ENCODE measurements around the gene PTER.

PTER gene

GRCh38 chr10:16520900-16521299 lies 84.1 kb downstream of the PTER start:
- no peak overlapping the region for H2BK120ac ChIP-seq (ENCODE audit: low read depth, low read length)
- no peak overlapping the region for H3K9ac ChIP-seq (ENCODE audit: low read depth, low read length, poor library complexity)
- no peak overlapping the region for H2BK5ac ChIP-seq (ENCODE audit: low read length)
- peaks cover 0 to 13% of the 10 kb centered on the region in 2 donors for H3K4me1 ChIP-seq (ENCODE audit: control insufficient read depth in 2 of 2, insufficient read depth in 1 of 2, low read depth in 1 of 2, low read length in 2 of 2)
- no peak overlapping the region for H2BK15ac ChIP-seq (ENCODE audit: low read length)
- no peak overlapping the region for H4K91ac ChIP-seq (ENCODE audit: low read depth, low read length, poor library complexity)
- H2BK12ac ChIP-seq (ENCODE audit: low read length), result no peak overlapping the region
- H2AK5ac ChIP-seq (ENCODE audit: low read depth, low read length), result no peak overlapping the region
- no peak for DNase-seq (ENCODE audit: low spot score)
- peak overlapping the region; percentile 81 for H3K18ac ChIP-seq (ENCODE audit: low read length)
- H3K4me2 ChIP-seq (ENCODE audit: insufficient read depth, low read length, poor library complexity, severe bottlenecking), result peak overlapping the region; percentile 86
- no peak overlapping the region for H3K14ac ChIP-seq (ENCODE audit: low read length)
- peak overlapping the region; percentile 14 to 76 for H3K4me3 ChIP-seq (ENCODE audit: low read length in 2 of 2)
- no CpG with 5 or more reads among the region's 39 CpGs for WGBS, 2 donors (ENCODE audit: extremely low coverage in 2 of 2, insufficient read length in 2 of 2, insufficient replicate concordance in 1 of 2)
- H3K23ac ChIP-seq (ENCODE audit: low read depth, low read length, poor library complexity), result no peak overlapping the region
- H3K4ac ChIP-seq (ENCODE audit: low read length), result no peak overlapping the region
- no peaks in the 10 kb centered on the region for H3K79me1 ChIP-seq (ENCODE audit: low read depth, low read length)
- peaks cover 14 to 93% (median 37%) of the 10 kb centered on the region in 3 experiments for H3K27me3 ChIP-seq (ENCODE audit: control insufficient read depth in 3 of 3, insufficient read depth in 3 of 3, low read depth in 1 of 3, low read length in 3 of 3)
- H3K9me3 ChIP-seq (replicated peaks in 1 of 2; ENCODE audit: control insufficient read depth in 2 of 2, insufficient read depth in 1 of 2, low read depth in 1 of 2, low read length in 2 of 2), result no peaks in the 10 kb centered on the region
- H3K36me3 ChIP-seq (replicated peaks in 1 of 2; ENCODE audit: control insufficient read depth in 2 of 2, insufficient read depth in 2 of 2, low read length in 2 of 2), result no peaks in the 10 kb centered on the region
- H4K8ac ChIP-seq (ENCODE audit: low read depth, low read length), result no peak overlapping the region
- H3K27ac ChIP-seq (replicated peaks; ENCODE audit: low read length), result no peak overlapping the region
- peak overlapping the region; percentile 88 for H2AFZ ChIP-seq (ENCODE audit: low read length)

GRCh38 chr10:16521311-16522016 lies 84.7 kb downstream of the PTER start, which contains the start of gene C1QL3:
Gene C1QL3, minus strand, starts transcription at chr10:16521879. Its CDS starts 814 bp downstream, at chr10:16521065.
- no peak within 1 kb of the TSS for H2BK120ac ChIP-seq (ENCODE audit: low read depth, low read length)
- no peak within 1 kb of the TSS for H2BK15ac ChIP-seq (ENCODE audit: low read length)
- H3K14ac ChIP-seq (ENCODE audit: low read length), result no peak within 1 kb of the TSS
- H3K4me1 ChIP-seq (ENCODE audit: control insufficient read depth in 2 of 2, insufficient read depth in 1 of 2, low read depth in 1 of 2, low read length in 2 of 2), result peaks cover 0 to 13% of the 10 kb centered on the region in 2 donors
- H2AFZ ChIP-seq (ENCODE audit: low read length), result peak within 1 kb of the TSS; percentile 88
- no peak within 1 kb of the TSS for H2BK5ac ChIP-seq (ENCODE audit: low read length)
- H2BK12ac ChIP-seq (ENCODE audit: low read length), result no peak within 1 kb of the TSS
- H3K4me2 ChIP-seq (ENCODE audit: insufficient read depth, low read length, poor library complexity, severe bottlenecking), result peak within 1 kb of the TSS; percentile 86
- no CpG with 5 or more reads among the region's 68 CpGs for WGBS, 2 donors (ENCODE audit: extremely low coverage in 2 of 2, insufficient read length in 2 of 2, insufficient replicate concordance in 1 of 2)
- no peaks in the 10 kb centered on the region for H3K9me3 ChIP-seq (replicated peaks in 1 of 2; ENCODE audit: control insufficient read depth in 2 of 2, insufficient read depth in 1 of 2, low read depth in 1 of 2, low read length in 2 of 2)
- peak within 1 kb of the TSS; percentile 24 to 76 for H3K4me3 ChIP-seq (ENCODE audit: low read length in 2 of 2)
- no peak within 1 kb of the TSS for H4K8ac ChIP-seq (ENCODE audit: low read depth, low read length)
- peak within 1 kb of the TSS; percentile 81 for H3K18ac ChIP-seq (ENCODE audit: low read length)
- H3K36me3 ChIP-seq (replicated peaks in 1 of 2; ENCODE audit: control insufficient read depth in 2 of 2, insufficient read depth in 2 of 2, low read length in 2 of 2), result no peaks in the 10 kb centered on the region
- H3K27me3 ChIP-seq (ENCODE audit: control insufficient read depth in 3 of 3, insufficient read depth in 3 of 3, low read depth in 1 of 3, low read length in 3 of 3), result peaks cover 14 to 96% (median 37%) of the 10 kb centered on the region in 3 experiments
- H3K9ac ChIP-seq (ENCODE audit: low read depth, low read length, poor library complexity), result no peak within 1 kb of the TSS
- no peaks in the 10 kb centered on the region for H3K79me1 ChIP-seq (ENCODE audit: low read depth, low read length)
- H3K23ac ChIP-seq (ENCODE audit: low read depth, low read length, poor library complexity), result no peak within 1 kb of the TSS
- no peak within 1 kb of the TSS for H2AK5ac ChIP-seq (ENCODE audit: low read depth, low read length)
- DNase-seq (ENCODE audit: low spot score), result no peak
- H3K27ac ChIP-seq (replicated peaks; ENCODE audit: low read length), result no peak within 1 kb of the TSS
- H4K91ac ChIP-seq (ENCODE audit: low read depth, low read length, poor library complexity), result no peak within 1 kb of the TSS
- no peak within 1 kb of the TSS for H3K4ac ChIP-seq (ENCODE audit: low read length)

- Histone ChIP-seq H2AFZ (ENCODE audit: low read length) (no peak overlapping the region), H3K9ac (ENCODE audit: low read depth, low read length, poor library complexity) (no peak overlapping the region), H2AK5ac (ENCODE audit: low read depth, low read length) (no peak overlapping the region), H2BK12ac (ENCODE audit: low read length) (no peak overlapping the region), H2BK120ac (ENCODE audit: low read depth, low read length) (no peak overlapping the region), H3K4me1 (ENCODE audit: control insufficient read depth in 2 of 2, insufficient read depth in 1 of 2, low read depth in 1 of 2, low read length in 2 of 2) (peaks cover 0 to 7% of the 10 kb centered on the region in 2 donors), H3K18ac (ENCODE audit: low read length) (no peak overlapping the region), H4K91ac (ENCODE audit: low read depth, low read length, poor library complexity) (no peak overlapping the region), H3K23ac (ENCODE audit: low read depth, low read length, poor library complexity) (no peak overlapping the region), H3K4me2 (ENCODE audit: insufficient read depth, low read length, poor library complexity, severe bottlenecking) (no peak overlapping the region), H3K14ac (ENCODE audit: low read length) (no peak overlapping the region), H3K27me3 (ENCODE audit: control insufficient read depth in 3 of 3, insufficient read depth in 3 of 3, low read depth in 1 of 3, low read length in 3 of 3) (peaks cover 0 to 77% (median 3%) of the 10 kb centered on the region in 3 experiments), H3K4ac (ENCODE audit: low read length) (no peak overlapping the region), H3K4me3 (ENCODE audit: low read length in 2 of 2) (no peak overlapping the region), H2BK5ac (ENCODE audit: low read length) (no peak overlapping the region), H2BK15ac (ENCODE audit: low read length) (no peak overlapping the region), H3K79me1 (ENCODE audit: low read depth, low read length) (no peaks in the 10 kb centered on the region), H3K36me3 (replicated peaks in 1 of 2; ENCODE audit: control insufficient read depth in 2 of 2, insufficient read depth in 2 of 2, low read length in 2 of 2) (no peaks in the 10 kb centered on the region), H3K27ac (replicated peaks; ENCODE audit: low read length) (no peak overlapping the region), H4K8ac (ENCODE audit: low read depth, low read length) (no peak overlapping the region), H3K9me3 (replicated peaks in 1 of 2; ENCODE audit: control insufficient read depth in 2 of 2, insufficient read depth in 1 of 2, low read depth in 1 of 2, low read length in 2 of 2) (no peaks in the 10 kb centered on the region)
- DNase-seq (ENCODE audit: low spot score), result no peak
- WGBS, 2 donors (ENCODE audit: extremely low coverage in 2 of 2, insufficient read length in 2 of 2, insufficient replicate concordance in 1 of 2), result no CpG with 5 or more reads among the region's 4 CpGs
These were observed 90.6 kb downstream of the PTER start for GRCh38 chr10:16527452-16527851.

- DNase-seq (ENCODE audit: low spot score), result no peak
- H2BK12ac ChIP-seq (ENCODE audit: low read length), result no peak overlapping the region
- no peak overlapping the region for H3K4me2 ChIP-seq (ENCODE audit: insufficient read depth, low read length, poor library complexity, severe bottlenecking)
- no peak overlapping the region for H3K4me3 ChIP-seq (ENCODE audit: low read length in 2 of 2)
- no peak overlapping the region for H3K18ac ChIP-seq (ENCODE audit: low read length)
- H3K4ac ChIP-seq (ENCODE audit: low read length), result no peak overlapping the region
- no peak overlapping the region for H3K23ac ChIP-seq (ENCODE audit: low read depth, low read length, poor library complexity)
- no peaks in the 10 kb centered on the region for H3K36me3 ChIP-seq (replicated peaks in 1 of 2; ENCODE audit: control insufficient read depth in 2 of 2, insufficient read depth in 2 of 2, low read length in 2 of 2)
- no peak overlapping the region for H2AFZ ChIP-seq (ENCODE audit: low read length)
- no peak overlapping the region for H2AK5ac ChIP-seq (ENCODE audit: low read depth, low read length)
- H3K9me3 ChIP-seq (replicated peaks in 1 of 2; ENCODE audit: control insufficient read depth in 2 of 2, insufficient read depth in 1 of 2, low read depth in 1 of 2, low read length in 2 of 2), result no peaks in the 10 kb centered on the region
- H3K9ac ChIP-seq (ENCODE audit: low read depth, low read length, poor library complexity), result no peak overlapping the region
- H4K8ac ChIP-seq (ENCODE audit: low read depth, low read length), result no peak overlapping the region
- H2BK120ac ChIP-seq (ENCODE audit: low read depth, low read length), result no peak overlapping the region
- no peaks in the 10 kb centered on the region for H3K79me1 ChIP-seq (ENCODE audit: low read depth, low read length)
- no peak overlapping the region for H3K14ac ChIP-seq (ENCODE audit: low read length)
- WGBS, 2 donors (ENCODE audit: extremely low coverage in 2 of 2, insufficient read length in 2 of 2, insufficient replicate concordance in 1 of 2), result no CpG with 5 or more reads among the region's 3 CpGs
- H2BK15ac ChIP-seq (ENCODE audit: low read length), result no peak overlapping the region
- H4K91ac ChIP-seq (ENCODE audit: low read depth, low read length, poor library complexity), result no peak overlapping the region
- H3K27me3 ChIP-seq (ENCODE audit: control insufficient read depth in 3 of 3, insufficient read depth in 3 of 3, low read depth in 1 of 3, low read length in 3 of 3), result peaks cover 0 to 53% (median 0%) of the 10 kb centered on the region in 3 experiments
- H3K27ac ChIP-seq (replicated peaks; ENCODE audit: low read length), result no peak overlapping the region
- H3K4me1 ChIP-seq (ENCODE audit: control insufficient read depth in 2 of 2, insufficient read depth in 1 of 2, low read depth in 1 of 2, low read length in 2 of 2), result peaks cover 0 to 5% of the 10 kb centered on the region in 2 donors
- no peak overlapping the region for H2BK5ac ChIP-seq (ENCODE audit: low read length)
These were observed 93.0 kb downstream of the PTER start for GRCh38 chr10:16529853-16530252.
